BLaER1 (cell line): ENCODE data around the gene DSN1.
A peak's percentile ranks its signal among the peaks of the same experiment; 100 is the strongest.

ENCODE experiments used
- H3K27ac ChIP-seq: shearing (Covaris generic); formaldehyde crosslinking; 2 replicates; pipeline ENCODE4 v1.8.1; 2022
- H3K27me3 ChIP-seq: shearing (Covaris generic); formaldehyde crosslinking; 2 replicates; pipeline ENCODE4 v1.8.1; 2022
- H3K36me3 ChIP-seq: shearing (Covaris generic); formaldehyde crosslinking; 2 replicates; pipeline ENCODE4 v1.8.1; 2022
- H3K4me1 ChIP-seq: shearing (Covaris generic); formaldehyde crosslinking; 2 replicates; pipeline ENCODE4 v1.8.1; 2022
- H3K4me2 ChIP-seq: shearing (Covaris generic); formaldehyde crosslinking; 2 replicates; pipeline ENCODE4 v1.8.1; 2022
- H3K4me3 ChIP-seq: shearing (Covaris generic); formaldehyde crosslinking; 2 replicates; pipeline ENCODE4 v1.8.1; 2022
- H3K9ac ChIP-seq: shearing (Covaris generic); formaldehyde crosslinking; 2 replicates; pipeline ENCODE4 v1.8.1; 2022
- H3K9me3 ChIP-seq: shearing (Covaris generic); formaldehyde crosslinking; 2 replicates; pipeline ENCODE4 v1.8.1; 2022
- H4K20me1 ChIP-seq: shearing (Covaris generic); formaldehyde crosslinking; 2 replicates; pipeline ENCODE4 v1.8.1; 2022
- Cebpa-rat ChIP-seq: shearing (Covaris generic); IDR thresholded peaks from 2 replicates; pipeline ENCODE4 v1.8.1; 2022

Gene DSN1

DNA sequence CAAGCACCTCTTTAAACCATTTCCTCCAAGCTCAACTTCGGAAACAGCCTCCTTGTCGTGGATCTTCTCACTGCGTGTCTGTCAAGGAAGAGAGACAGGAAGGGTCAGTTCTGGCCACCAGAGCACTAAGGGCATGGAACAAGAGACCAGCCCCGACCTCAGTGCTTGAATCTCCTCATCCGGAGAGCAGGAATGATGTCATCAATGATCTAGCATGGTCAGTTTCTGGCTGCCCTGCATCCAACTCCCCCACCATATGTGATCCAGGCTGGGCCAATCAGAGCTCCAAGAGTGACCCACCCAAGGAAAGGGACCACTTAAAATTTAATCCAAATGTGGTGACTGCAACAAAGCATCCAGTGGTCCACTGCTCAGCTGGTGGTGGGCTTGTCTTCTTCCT, 23.3 kb upstream of the DSN1 start:
- Histone ChIP-seq H3K4me3 (no peak overlapping the region), H3K4me2 (no peak overlapping the region), H3K27ac (no peak overlapping the region), H3K9ac (no peak overlapping the region), H3K4me1 (peaks cover 35% of the 10 kb centered on the region), H4K20me1 (peaks cover 66% of the 10 kb centered on the region), H3K9me3 (no peaks in the 10 kb centered on the region), H3K27me3 (no peaks in the 10 kb centered on the region), H3K36me3 (peaks cover 100% of the 10 kb centered on the region)
- TF ChIP-seq Cebpa-rat = no peak

DNA sequence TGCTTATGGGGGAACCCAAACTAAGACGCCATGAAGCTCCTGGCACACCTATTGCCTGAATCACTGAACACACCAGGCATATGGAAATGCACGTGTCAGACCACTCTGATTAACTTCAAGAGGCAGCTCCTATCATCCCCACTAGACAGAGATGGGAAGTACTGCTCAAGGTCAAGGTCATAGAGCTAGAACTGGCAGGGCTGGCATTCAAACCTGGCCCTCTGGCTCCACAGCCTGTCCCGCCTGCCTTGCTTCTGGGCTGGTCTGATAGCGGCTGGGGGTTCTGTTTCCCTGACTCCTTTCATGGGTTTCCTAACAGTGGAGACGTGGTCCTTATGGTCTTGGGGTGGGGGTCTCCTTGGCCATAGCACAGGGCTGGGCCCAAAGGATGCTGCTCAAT, 22.6 kb upstream of the DSN1 start:
- no peak for TF ChIP-seq Cebpa-rat
- Histone ChIP-seq H3K27me3 (no peaks in the 10 kb centered on the region), H3K9ac (no peak overlapping the region), H3K4me2 (no peak overlapping the region), H4K20me1 (peaks cover 71% of the 10 kb centered on the region), H3K4me1 (peaks cover 30% of the 10 kb centered on the region), H3K27ac (no peak overlapping the region), H3K9me3 (no peaks in the 10 kb centered on the region), H3K36me3 (peaks cover 100% of the 10 kb centered on the region), H3K4me3 (no peak overlapping the region)

DNA sequence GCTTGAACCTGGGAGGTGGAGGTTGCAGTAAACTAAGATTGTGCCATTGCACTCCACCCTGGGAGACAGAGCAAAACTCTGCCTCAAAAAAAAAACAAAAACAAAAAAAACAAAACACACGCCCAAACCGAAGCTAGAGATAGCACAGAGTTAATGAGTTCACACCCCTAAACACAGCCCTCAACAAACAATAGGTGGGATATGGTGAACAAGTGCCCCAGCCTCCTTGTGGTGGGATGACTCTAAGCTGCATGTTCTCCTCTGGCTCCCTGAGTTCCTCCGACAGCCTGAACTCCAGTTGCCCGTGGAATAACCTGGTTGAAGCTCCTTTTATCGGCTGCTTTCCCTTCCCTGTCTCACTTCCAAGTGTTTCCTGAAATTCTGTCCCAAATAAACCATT, 22.1 kb upstream of the DSN1 start:
- Histone ChIP-seq H4K20me1 (peaks cover 71% of the 10 kb centered on the region), H3K4me1 (peaks cover 25% of the 10 kb centered on the region), H3K4me3 (no peak overlapping the region), H3K36me3 (peaks cover 100% of the 10 kb centered on the region), H3K9me3 (no peaks in the 10 kb centered on the region), H3K27ac (no peak overlapping the region), H3K4me2 (no peak overlapping the region), H3K27me3 (no peaks in the 10 kb centered on the region), H3K9ac (no peak overlapping the region)
- TF ChIP-seq Cebpa-rat = no peak

DNA sequence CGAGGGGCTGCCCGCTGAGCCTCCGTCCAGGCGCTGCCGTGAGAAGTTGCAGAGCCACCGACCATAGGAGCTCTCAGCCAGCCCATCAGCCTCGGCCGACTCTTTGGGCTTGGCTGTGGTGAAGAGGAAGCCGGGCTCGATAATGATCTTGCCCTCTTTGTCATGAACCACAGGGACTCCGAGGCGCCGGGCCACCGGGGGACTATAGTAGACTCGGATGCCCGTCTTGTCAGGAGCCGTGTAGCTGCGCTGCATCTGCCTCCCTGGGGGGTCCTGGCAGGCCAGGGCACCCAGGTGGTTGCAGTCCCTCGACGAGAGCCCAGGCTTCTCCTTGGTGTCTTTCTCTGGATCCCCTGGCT, 20.5 kb upstream of the DSN1 start:
- Histone ChIP-seq H3K27me3 (no peaks in the 10 kb centered on the region), H3K36me3 (peaks cover 97% of the 10 kb centered on the region), H3K4me3 (no peak overlapping the region), H3K4me2 (no peak overlapping the region), H4K20me1 (peaks cover 74% of the 10 kb centered on the region), H3K9me3 (no peaks in the 10 kb centered on the region), H3K4me1 (peaks cover 18% of the 10 kb centered on the region), H3K27ac (no peak overlapping the region), H3K9ac (no peak overlapping the region)
- no peak for TF ChIP-seq Cebpa-rat

DNA sequence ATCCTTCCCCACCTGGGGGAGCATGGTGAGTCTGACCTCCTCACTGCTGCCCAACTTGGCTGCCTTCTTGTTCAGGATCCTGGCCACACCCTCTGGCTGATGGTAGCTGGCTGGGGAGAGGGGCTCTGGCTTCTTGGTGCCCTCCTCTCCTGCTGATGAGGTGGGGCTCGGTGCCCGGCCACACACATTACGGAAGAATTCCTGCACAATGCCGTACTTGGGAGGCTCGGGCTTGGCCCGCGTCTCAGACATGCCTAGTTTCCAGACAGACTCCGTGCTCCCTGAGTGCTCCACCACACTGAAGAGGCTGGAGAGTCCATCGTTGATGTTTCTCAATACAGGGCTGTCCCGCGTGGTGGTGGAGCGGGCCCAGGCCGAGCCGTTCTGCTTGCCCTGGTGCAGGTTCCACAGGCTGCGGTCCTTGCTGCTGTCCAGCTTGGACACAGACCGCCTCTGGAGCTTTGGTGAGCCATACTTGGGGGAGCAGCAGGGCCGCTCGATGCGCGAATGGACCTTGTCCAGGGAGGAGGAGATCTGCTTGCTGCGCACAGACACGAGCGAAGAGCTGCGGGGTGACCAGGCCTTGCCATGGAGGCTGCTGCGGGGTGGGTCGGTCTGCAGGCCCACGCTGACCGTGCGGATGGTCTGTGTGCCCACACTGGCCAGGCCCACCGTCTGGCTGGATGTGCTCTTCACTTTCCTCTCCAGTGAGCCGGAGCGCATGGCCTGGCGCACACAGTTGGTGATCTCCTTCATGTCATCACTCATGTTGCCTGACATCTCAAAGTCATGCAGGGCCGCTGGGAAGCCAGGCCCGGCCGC, 19.9 kb upstream of the DSN1 start:
- Histone ChIP-seq H3K9me3 (no peaks in the 10 kb centered on the region), H3K36me3 (peaks cover 97% of the 10 kb centered on the region), H4K20me1 (peaks cover 80% of the 10 kb centered on the region), H3K4me1 (peaks cover 18% of the 10 kb centered on the region), H3K27me3 (no peaks in the 10 kb centered on the region), H3K27ac (peak overlapping the region; percentile 56), H3K9ac (peak overlapping the region; percentile 19; the same call in 1 of the 2 replicates), H3K4me3 (no peak overlapping the region), H3K4me2 (peak overlapping the region; percentile 52)
- no peak for TF ChIP-seq Cebpa-rat

DNA sequence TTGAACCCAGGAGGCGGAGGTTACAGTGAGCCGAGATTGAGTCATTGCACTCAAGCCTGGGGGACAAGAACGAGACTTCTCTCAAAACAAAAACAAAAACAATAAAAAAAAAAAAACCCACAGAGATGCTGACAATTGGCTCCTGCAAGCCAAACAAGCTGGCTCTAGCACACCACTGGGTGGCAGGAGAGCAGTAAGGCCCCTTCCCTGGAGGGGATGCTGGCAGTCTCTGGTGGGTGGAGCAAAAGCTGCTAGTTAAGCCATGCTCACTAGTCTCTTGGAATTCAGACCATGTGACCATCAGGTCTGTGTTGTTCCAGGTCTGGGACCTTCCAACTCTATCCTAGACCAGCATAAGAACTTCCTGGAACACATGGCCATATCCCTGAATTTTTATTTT, 18.9 kb upstream of the DSN1 start:
- peak overlapping the region; percentile 52; the same call in 1 of the 2 replicates for H3K4me2 ChIP-seq
- H3K27me3 ChIP-seq = no peaks in the 10 kb centered on the region
- H3K36me3 ChIP-seq = peaks cover 97% of the 10 kb centered on the region
- no peaks in the 10 kb centered on the region for H3K9me3 ChIP-seq
- peaks cover 91% of the 10 kb centered on the region for H4K20me1 ChIP-seq
- H3K4me3 ChIP-seq = no peak overlapping the region
- peaks cover 18% of the 10 kb centered on the region for H3K4me1 ChIP-seq
- no peak for TF ChIP-seq Cebpa-rat
- H3K9ac ChIP-seq = no peak overlapping the region
- H3K27ac ChIP-seq = no peak overlapping the region

DNA sequence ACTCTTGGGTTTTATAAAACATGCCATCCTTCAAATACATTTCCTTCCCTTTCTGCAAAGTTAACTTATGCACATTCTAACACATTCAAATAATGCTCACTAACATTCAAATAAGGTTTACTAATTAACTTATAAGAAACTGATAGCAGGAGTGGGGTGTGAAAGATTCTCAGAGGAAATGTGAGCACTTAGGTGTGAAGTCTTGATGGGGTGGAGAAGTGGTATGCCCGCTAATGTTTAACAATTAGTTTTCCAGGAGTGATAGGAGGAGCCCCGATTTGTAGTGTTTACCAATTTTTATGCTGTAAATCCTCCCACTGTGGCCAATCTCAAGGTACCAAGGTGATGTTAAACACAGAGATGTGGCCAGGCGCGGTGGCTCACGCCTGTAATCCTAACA, 18.3 kb upstream of the DSN1 start:
- no peaks in the 10 kb centered on the region for H3K9me3 ChIP-seq
- H3K27me3 ChIP-seq = no peaks in the 10 kb centered on the region
- H3K4me1 ChIP-seq = peaks cover 18% of the 10 kb centered on the region
- TF ChIP-seq Cebpa-rat = no peak
- H3K4me3 ChIP-seq = no peak overlapping the region
- no peak overlapping the region for H3K4me2 ChIP-seq
- no peak overlapping the region for H3K9ac ChIP-seq
- peaks cover 96% of the 10 kb centered on the region for H4K20me1 ChIP-seq
- H3K36me3 ChIP-seq = peaks cover 97% of the 10 kb centered on the region
- no peak overlapping the region for H3K27ac ChIP-seq

DNA sequence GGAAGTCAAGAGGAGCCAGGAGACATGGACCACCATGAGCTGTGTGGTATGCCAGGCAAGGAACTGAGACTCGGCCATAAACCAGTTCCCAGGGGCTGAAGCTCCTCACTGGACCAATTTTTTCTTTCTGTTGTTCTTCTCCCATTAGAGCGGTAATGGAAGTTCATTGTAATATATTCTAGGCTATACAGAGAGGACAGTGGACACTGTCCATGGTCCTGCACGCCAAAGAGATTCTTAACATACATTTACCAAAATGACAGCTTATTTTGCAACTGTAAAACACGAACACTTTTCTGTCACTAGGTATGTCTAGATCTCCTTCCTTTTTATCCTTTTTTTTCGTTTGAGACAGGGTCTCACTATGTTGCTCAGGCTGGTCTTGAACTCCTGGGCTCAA, 13.1 kb upstream of the DSN1 start:
- Histone ChIP-seq H3K27me3 (no peaks in the 10 kb centered on the region), H3K9me3 (no peaks in the 10 kb centered on the region), H3K9ac (no peak overlapping the region), H3K27ac (no peak overlapping the region), H3K4me2 (no peak overlapping the region), H3K4me3 (no peak overlapping the region), H4K20me1 (peaks cover 99% of the 10 kb centered on the region), H3K4me1 (no peaks in the 10 kb centered on the region), H3K36me3 (peaks cover 97% of the 10 kb centered on the region)
- TF ChIP-seq Cebpa-rat = no peak

DNA sequence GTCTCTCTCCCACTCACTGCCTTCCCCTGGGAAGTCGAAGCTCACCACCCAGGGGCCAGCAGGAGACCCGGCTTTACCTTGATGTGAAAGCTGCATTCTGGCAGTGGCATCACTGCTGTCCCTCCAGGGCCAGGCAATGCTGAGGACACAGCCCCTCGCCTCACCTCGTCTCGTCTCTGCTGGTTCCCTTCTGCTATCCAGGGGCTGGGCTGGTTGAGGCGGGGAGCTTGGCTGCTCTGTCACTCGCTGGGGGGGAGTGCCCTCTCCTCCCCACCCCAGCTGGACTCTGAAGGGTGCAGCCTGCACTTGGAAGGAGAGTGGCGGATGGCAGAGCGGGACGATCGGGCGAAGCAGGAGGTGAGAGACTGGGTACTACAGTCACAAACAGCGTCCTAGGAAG, 12.7 kb upstream of the DSN1 start:
- peaks cover 96% of the 10 kb centered on the region for H3K36me3 ChIP-seq
- peaks cover 95% of the 10 kb centered on the region for H4K20me1 ChIP-seq
- no peaks in the 10 kb centered on the region for H3K4me1 ChIP-seq
- no peaks in the 10 kb centered on the region for H3K9me3 ChIP-seq
- no peak overlapping the region for H3K4me2 ChIP-seq
- no peak overlapping the region for H3K27ac ChIP-seq
- TF ChIP-seq Cebpa-rat = no peak
- no peak overlapping the region for H3K4me3 ChIP-seq
- H3K9ac ChIP-seq = no peak overlapping the region
- no peaks in the 10 kb centered on the region for H3K27me3 ChIP-seq

DNA sequence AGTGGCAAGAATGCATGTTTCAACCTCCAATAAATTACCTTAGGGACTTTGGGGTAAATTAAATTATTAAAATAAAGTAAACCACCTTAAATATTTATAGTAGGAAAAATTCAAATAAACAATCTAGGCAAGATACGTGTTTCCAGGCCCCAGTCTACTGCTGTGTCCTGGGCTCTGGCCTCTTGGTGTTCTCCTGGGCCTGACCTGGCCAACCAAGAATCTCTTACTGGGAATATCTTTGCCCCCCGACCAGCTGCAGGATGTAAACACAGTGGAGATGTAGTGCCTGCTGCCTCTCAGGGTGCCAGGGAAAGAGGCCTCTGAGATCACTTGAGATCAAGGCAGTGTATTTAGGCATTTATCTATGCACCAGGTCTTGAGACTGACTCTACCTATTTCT, 11.7 kb upstream of the DSN1 start:
- H3K4me1 ChIP-seq = no peaks in the 10 kb centered on the region
- peaks cover 86% of the 10 kb centered on the region for H4K20me1 ChIP-seq
- TF ChIP-seq Cebpa-rat = no peak
- no peak overlapping the region for H3K4me3 ChIP-seq
- peaks cover 94% of the 10 kb centered on the region for H3K36me3 ChIP-seq
- H3K27me3 ChIP-seq = no peaks in the 10 kb centered on the region
- no peak overlapping the region for H3K9ac ChIP-seq
- H3K9me3 ChIP-seq = no peaks in the 10 kb centered on the region
- H3K27ac ChIP-seq = no peak overlapping the region
- no peak overlapping the region for H3K4me2 ChIP-seq
